ENCODE results near the gene RNPS1. TPM values are rescaled to one million over a fixed set of nuclear protein-coding genes. Genes with fewer than 3 reads are reported as not detected.

The RNPS1 gene
- total and polyA plus RNA-seq, 12 donors: 83.5 to 176 (median 110) TPM

- Histone ChIP-seq H3K27me3 (peaks cover 9% of the 10 kb centered on the region), H3K36me3 (replicated peaks in 1 of 2) (peaks cover 0 to 52% of the 10 kb centered on the region in 2 donors)
- WGBS, 4 donors: 87 to 97% (median 95%) methylated on average over 6 to 28 of the region's 28 CpGs
Observed at GRCh38 chr16:2235234-2235651, 32.7 kb downstream of the RNPS1 start.

GRCh38 chr16:2234813-2235170 lies 33.1 kb downstream of the RNPS1 start:
- no peak overlapping the region for H3K27ac ChIP-seq
- peaks cover 0 to 55% of the 10 kb centered on the region in 2 donors for H3K36me3 ChIP-seq (replicated peaks in 1 of 2)
- peaks cover 9% of the 10 kb centered on the region for H3K27me3 ChIP-seq
- DNase-seq: no peak
- H3K9me3 ChIP-seq (replicated peaks in 1 of 3): no peaks in the 10 kb centered on the region
- no peak for TF ChIP-seq POLR2A (IDR thresholded peaks at IDR 0.05)
- TF ChIP-seq CTCF (IDR thresholded peaks at IDR 0.05): no peak
- WGBS, 4 donors: 92 to 100% (median 93%) methylated on average over 7 to 18 of the region's 18 CpGs
- intact Hi-C loops (cut with DNase I): no loop called here
- H3K4me1 ChIP-seq (replicated peaks in 1 of 2): peaks cover 12 to 23% of the 10 kb centered on the region in 2 donors
- H3K4me3 ChIP-seq: no peak overlapping the region

More at GRCh38 chr16:2235234-2235651, 32.7 kb downstream of the RNPS1 start:
- intact Hi-C loops (cut with DNase I): no loop called here
- Histone ChIP-seq H3K4me1 (replicated peaks in 1 of 2) (peaks cover 12 to 23% of the 10 kb centered on the region in 2 donors), H3K9me3 (replicated peaks in 1 of 3) (no peaks in the 10 kb centered on the region), H3K27ac (no peak overlapping the region), H3K4me3 (no peak overlapping the region)
- TF ChIP-seq POLR2A (IDR thresholded peaks at IDR 0.05) (no peak), CTCF (IDR thresholded peaks at IDR 0.05) (no peak)
- no peak for DNase-seq

GRCh38 chr16:2233872-2234812 lies 33.8 kb downstream of the RNPS1 start:
- Histone ChIP-seq H3K27me3 (peaks cover 9% of the 10 kb centered on the region), H3K27ac (no peak overlapping the region), H3K4me3 (no peak overlapping the region), H3K9me3 (replicated peaks in 1 of 3) (no peaks in the 10 kb centered on the region), H3K36me3 (replicated peaks in 1 of 2) (peaks cover 0 to 61% of the 10 kb centered on the region in 2 donors), H3K4me1 (replicated peaks in 1 of 2) (peaks cover 12 to 23% of the 10 kb centered on the region in 2 donors)
- intact Hi-C loops (cut with DNase I): no loop called here
- no peak for TF ChIP-seq POLR2A (IDR thresholded peaks at IDR 0.05)
- TF ChIP-seq CTCF (IDR thresholded peaks at IDR 0.05): no peak
- DNase-seq: no peak
- 95 to 98% (median 96%) methylated on average over 21 to 51 of the region's 51 CpGs; no CpG with 5 or more reads in 1 of the 4 donors for WGBS, 4 donors

GRCh38 chr16:2233046-2233775 lies 34.7 kb downstream of the RNPS1 start:
- H3K9me3 ChIP-seq (replicated peaks in 1 of 3): no peaks in the 10 kb centered on the region
- H3K27me3 ChIP-seq: peaks cover 9% of the 10 kb centered on the region
- no peak overlapping the region for H3K27ac ChIP-seq
- 83 to 88% (median 87%) methylated on average over 14 to 28 of the region's 28 CpGs for WGBS, 4 donors
- H3K4me3 ChIP-seq: no peak overlapping the region
- intact Hi-C loops (cut with DNase I): no loop called here
- DNase-seq: no peak
- no peak for TF ChIP-seq CTCF (IDR thresholded peaks at IDR 0.05)
- no peak for TF ChIP-seq POLR2A (IDR thresholded peaks at IDR 0.05)
- H3K36me3 ChIP-seq (replicated peaks in 1 of 2): peaks cover 0 to 70% of the 10 kb centered on the region in 2 donors
- peaks cover 12 to 17% of the 10 kb centered on the region in 2 donors for H3K4me1 ChIP-seq (replicated peaks in 1 of 2)

All from adrenal gland (tissue), 12 donors.